GM12872 (cell line): ENCODE data around the gene PLCB3.

Experiments
- TF ChIP-seq, protein P1 (sequence below): IDR thresholded peaks from 3 replicates; pipeline ENCODE4 v1.5.1; 2011; ENCODE audit warnings: low read depth, mild to moderate bottlenecking, low read length, moderate library complexity; ENCODE audit not compliant: insufficient read depth

Gene PLCB3

DNA sequence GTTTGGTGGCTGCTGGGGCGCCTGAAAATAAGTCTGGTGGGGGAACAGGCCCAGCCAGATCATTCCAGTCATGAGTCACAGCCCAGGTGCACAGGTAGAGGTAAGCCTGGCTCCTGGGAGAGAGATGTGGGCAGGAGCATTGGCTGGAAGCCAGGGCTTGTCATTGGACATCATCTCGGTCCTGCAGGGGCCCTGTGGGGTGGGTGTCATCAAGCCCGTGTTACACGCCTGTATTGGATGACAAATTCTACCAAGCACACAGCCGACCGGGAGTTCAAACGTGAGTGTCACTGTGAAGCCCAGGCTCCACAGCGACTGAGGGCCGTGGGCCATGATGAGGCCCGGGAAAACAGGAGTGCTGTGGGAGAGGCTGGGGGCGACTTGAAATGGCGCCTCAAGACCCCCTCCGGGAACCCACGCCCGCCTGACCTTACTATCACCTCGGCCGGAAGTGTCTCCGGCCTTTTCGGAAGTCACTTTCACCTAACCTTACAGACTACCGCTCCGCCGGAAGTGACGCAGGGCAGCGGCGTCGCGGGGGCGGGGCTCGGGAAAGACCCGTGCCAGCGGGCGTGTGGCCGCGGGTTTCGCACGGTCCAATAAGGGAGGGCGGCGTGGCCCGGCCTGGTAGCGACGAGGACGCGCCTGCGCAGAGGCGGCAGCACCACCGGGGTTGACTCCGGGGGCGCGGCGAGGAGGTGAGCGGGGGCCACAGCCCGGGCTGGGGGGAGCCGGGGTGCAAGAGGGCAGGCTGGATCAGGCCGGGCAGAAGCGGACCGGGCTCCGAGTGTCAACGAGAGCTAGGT, 10.7 kb upstream of the PLCB3 start, which contains the start of gene FKBP2:
FKBP2 (plus strand) TSS at position 661 of the 806 bp plus-strand sequence. CDS start 1,293 bp downstream, outside the sequence.
- TF ChIP-seq, protein P1, sequence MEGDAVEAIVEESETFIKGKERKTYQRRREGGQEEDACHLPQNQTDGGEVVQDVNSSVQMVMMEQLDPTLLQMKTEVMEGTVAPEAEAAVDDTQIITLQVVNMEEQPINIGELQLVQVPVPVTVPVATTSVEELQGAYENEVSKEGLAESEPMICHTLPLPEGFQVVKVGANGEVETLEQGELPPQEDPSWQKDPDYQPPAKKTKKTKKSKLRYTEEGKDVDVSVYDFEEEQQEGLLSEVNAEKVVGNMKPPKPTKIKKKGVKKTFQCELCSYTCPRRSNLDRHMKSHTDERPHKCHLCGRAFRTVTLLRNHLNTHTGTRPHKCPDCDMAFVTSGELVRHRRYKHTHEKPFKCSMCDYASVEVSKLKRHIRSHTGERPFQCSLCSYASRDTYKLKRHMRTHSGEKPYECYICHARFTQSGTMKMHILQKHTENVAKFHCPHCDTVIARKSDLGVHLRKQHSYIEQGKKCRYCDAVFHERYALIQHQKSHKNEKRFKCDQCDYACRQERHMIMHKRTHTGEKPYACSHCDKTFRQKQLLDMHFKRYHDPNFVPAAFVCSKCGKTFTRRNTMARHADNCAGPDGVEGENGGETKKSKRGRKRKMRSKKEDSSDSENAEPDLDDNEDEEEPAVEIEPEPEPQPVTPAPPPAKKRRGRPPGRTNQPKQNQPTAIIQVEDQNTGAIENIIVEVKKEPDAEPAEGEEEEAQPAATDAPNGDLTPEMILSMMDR: no peak

GRCh38 chr11:64241241-64241490, 10.2 kb upstream of the PLCB3 start:
- TF ChIP-seq, protein P1: no peak

DNA sequence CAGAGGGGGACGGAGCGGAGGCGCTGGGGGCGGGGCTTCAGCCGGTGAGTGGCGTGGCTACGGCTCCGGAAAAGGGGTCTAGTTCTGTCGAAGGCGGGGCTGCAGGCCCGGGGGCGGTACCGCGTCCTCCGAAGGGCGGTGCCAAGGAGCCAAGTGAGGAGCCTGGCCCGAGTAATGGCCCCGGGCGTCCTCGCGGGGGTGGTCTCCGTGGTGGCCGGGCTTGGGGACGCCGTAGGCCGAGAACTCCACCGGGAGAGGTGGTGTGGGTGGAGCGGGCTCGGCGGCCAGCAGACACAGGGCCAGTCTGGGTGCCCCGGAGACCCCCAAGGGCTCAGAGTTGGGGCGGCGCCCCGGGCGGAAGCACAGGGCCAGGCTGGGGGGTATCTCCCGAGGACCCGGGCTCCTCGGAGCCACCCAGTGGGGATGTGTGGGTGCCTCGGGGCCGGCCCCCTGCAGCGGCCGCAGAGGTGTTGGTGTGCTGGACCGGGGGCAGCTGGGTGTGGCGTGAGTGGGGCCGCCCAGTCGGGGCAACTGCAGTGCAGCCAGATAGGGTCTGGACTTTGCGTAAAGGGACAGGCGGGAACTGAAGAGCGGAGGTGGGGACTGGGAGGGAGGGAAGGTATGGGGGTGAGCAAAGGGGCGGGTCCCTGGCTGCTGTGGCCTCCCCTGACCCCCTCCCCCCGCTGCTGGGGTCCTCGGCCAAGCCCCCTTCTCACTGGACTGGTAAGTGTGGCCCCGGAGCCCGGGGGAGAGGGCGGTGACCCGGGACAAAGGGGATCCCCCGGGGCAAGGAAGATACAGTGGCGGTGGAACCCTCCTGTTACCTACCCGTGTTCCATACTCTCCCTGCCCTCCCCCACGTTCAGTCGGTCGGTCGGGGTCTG, 9.6 kb upstream of the PLCB3 start:
- TF ChIP-seq, protein P1: no peak

DNA sequence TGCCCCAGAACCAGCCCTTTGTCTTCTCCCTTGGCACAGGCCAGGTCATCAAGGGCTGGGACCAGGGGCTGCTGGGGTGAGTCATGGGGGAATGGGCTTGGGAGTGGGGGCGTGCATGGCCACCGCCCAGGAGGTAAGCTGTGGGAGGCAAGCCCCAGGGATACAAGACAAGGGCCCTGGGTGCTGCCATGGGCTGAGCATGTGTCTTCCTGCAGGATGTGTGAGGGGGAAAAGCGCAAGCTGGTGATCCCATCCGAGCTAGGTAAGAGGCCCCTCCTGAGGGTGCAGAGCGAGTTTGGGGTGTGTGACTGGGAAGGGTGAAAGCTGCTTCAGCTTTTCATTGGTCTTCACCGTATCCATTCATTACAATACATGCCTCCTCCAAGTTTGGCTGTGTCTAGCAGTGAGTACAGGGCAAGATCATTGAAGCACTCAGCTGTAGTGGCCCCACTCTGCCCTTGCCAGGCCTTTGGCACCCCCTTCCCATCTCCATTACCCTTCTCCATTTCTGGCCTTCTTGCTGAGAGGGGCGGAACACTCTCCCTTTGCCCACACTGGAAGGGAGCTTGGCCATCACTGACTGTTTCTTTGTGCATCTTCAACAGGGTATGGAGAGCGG, 8.0 kb upstream of the PLCB3 start:
- TF ChIP-seq, protein P1: no peak

- TF ChIP-seq, protein P1: no peak
Measured at GRCh38 chr11:64244107-64244506, 7.2 kb upstream of the PLCB3 start.

DNA sequence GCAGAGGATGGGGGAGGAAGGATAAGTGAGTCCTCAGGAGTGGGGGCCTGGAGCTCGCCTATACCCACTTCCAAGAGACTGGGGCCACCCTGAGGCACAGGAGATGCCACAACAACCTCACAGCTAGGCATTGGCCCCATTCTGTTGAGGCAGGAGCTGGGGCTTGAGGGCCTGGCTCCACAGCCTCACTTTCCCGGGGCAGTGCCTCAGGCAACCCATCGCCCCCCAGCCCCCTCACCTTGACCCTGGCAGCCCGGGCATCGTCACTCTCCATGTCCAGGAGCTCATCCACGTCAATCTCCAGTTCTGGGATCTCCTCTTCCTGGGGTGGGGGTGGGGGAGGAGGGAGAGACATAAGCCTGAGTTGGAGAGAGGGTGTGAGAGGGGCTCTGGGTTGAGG, 6.4 kb upstream of the PLCB3 start:
- TF ChIP-seq, protein P1: no peak

GRCh38 chr11:64245401-64245796, 5.9 kb upstream of the PLCB3 start:
- TF ChIP-seq, protein P1: no peak
